Vagina (tissue), 2 donors: Measurements from ENCODE around the gene GC.

Source experiments
- CTCF ChIP-seq, 3 experiments: fragments of 450-650 bp in 2 of 3; fragments of 200-600 bp in 1 of 3; sonication (generic) in 1 of 3; IDR thresholded peaks; one replicate each; pipeline ENCODE4 v1.5.1; 2017 to 2019; ENCODE audit warnings: antibody characterized with exemption in 3 of 3, mild to moderate bottlenecking in 2 of 3, moderate library complexity in 2 of 3
- POLR2A ChIP-seq, 2 donors: fragments of 450-650 bp; IDR thresholded peaks; one replicate each; pipeline ENCODE4 v1.6.1; 2017; ENCODE audit warnings: antibody characterized with exemption in 2 of 2, mild to moderate bottlenecking in 2 of 2, moderate library complexity in 2 of 2
- POLR2AphosphoS5 ChIP-seq, 2 donors: sonication (generic); formaldehyde crosslinking; IDR thresholded peaks; one replicate each; pipeline ENCODE4 v1.9.0; 2017; ENCODE audit warnings: antibody characterized with exemption in 2 of 2, mild to moderate bottlenecking in 2 of 2, low read depth in 1 of 2; ENCODE audit not compliant: insufficient read depth in 1 of 2

- TF ChIP-seq CTCF (IDR thresholded peaks at IDR 0.05) (no peak), POLR2A (IDR thresholded peaks at IDR 0.05) (no peak), POLR2AphosphoS5 (IDR thresholded peaks at IDR 0.05; ENCODE audit: insufficient read depth in 1 of 2, low read depth in 1 of 2) (no peak)
Measured at GRCh38 chr4:71765350-71765749, 18.5 kb downstream of the GC start.
